ENCODE data around the gene KCNT1.

The KCNT1 gene

DNA sequence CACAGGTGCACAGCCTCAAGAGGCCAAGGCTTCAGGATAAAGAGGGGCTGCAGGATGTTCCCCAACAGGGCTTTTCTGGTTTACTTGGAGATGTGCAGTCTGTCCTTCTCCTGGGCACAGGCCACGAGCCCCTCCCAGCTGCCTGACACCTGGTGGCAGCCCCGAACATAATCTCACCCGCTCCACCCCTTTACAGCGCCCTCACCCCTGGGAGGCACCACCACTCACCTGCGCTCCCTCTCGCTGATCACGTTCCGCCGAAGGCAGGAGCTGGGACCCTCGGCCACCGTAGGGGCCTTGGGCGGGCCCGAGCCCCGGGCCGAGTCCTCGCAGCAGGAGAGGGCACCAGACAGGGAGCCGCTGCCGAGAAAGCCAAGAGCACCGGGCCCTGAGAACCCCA lies 3.2 kb upstream of the KCNT1 start:
- H3K9me2 ChIP-seq (replicated peaks; ENCODE audit: control insufficient read depth, low read length) = no peaks in the 10 kb centered on the region
- H3K4me2 ChIP-seq (ENCODE audit: low read length) = no peak overlapping the region
- H3K4me1 ChIP-seq (ENCODE audit: control insufficient read depth, low read length) = no peaks in the 10 kb centered on the region
- no peak for TF ChIP-seq EZH2phosphoT487 (IDR thresholded peaks at IDR 0.05; ENCODE audit: borderline replicate concordance, low read length)
- TF ChIP-seq, protein P1, sequence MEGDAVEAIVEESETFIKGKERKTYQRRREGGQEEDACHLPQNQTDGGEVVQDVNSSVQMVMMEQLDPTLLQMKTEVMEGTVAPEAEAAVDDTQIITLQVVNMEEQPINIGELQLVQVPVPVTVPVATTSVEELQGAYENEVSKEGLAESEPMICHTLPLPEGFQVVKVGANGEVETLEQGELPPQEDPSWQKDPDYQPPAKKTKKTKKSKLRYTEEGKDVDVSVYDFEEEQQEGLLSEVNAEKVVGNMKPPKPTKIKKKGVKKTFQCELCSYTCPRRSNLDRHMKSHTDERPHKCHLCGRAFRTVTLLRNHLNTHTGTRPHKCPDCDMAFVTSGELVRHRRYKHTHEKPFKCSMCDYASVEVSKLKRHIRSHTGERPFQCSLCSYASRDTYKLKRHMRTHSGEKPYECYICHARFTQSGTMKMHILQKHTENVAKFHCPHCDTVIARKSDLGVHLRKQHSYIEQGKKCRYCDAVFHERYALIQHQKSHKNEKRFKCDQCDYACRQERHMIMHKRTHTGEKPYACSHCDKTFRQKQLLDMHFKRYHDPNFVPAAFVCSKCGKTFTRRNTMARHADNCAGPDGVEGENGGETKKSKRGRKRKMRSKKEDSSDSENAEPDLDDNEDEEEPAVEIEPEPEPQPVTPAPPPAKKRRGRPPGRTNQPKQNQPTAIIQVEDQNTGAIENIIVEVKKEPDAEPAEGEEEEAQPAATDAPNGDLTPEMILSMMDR (IDR thresholded peaks at IDR 0.05; ENCODE audit: low read depth, low read length, poor library complexity, severe bottlenecking) = no peak
- no peak overlapping the region for H3K4me3 ChIP-seq (ENCODE audit: low read length)
- H3K36me3 ChIP-seq (ENCODE audit: control insufficient read depth, low read length) = no peaks in the 10 kb centered on the region
- no peaks in the 10 kb centered on the region for H3K9me3 ChIP-seq (ENCODE audit: control insufficient read depth, insufficient read depth, low read length)
- no peaks in the 10 kb centered on the region for H3F3A ChIP-seq (ENCODE audit: control insufficient read depth, insufficient read depth)
- no peaks in the 10 kb centered on the region for H3K79me2 ChIP-seq (ENCODE audit: control insufficient read depth, low read length)
- no peaks in the 10 kb centered on the region for H4K20me1 ChIP-seq (ENCODE audit: control insufficient read depth, insufficient read depth, low read depth, low read length)
- H3K27me3 ChIP-seq (ENCODE audit: control insufficient read depth, low read length) = no peaks in the 10 kb centered on the region
- H3K27ac ChIP-seq (ENCODE audit: low read depth, low read length) = no peak overlapping the region

DNA sequence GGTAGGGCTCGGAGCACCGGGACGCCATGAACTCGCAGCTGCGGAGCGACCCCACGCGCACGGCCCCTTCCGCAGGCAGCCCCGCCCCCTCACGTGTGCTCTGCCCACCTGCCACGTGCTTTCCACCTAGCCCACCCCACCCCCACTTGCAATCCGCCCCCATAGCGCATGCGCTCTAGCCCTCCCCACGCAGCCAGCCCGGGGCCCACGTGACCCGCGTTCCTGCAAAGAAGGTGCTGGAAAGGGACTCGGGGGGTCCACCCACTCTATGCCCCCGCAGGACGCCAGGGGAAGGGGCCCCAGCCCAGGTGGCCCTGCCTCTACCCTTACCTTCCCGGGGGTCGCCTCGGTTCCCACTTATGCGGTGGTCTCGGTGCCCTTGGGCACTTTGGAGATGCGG lies 2.5 kb upstream of the KCNT1 start, which contains the start of gene SOHLH1:
SOHLH1 (minus strand) TSS at position 42 of the 400 bp plus-strand sequence; CDS start at position 28, 14 bp downstream.
- Histone ChIP-seq H3F3A (ENCODE audit: control insufficient read depth, insufficient read depth) (no peaks in the 10 kb centered on the region), H3K9me3 (ENCODE audit: control insufficient read depth, insufficient read depth, low read length) (no peaks in the 10 kb centered on the region), H3K4me2 (ENCODE audit: low read length) (no peak within 1 kb of the TSS), H3K27me3 (ENCODE audit: control insufficient read depth, low read length) (no peaks in the 10 kb centered on the region), H4K20me1 (ENCODE audit: control insufficient read depth, insufficient read depth, low read depth, low read length) (no peaks in the 10 kb centered on the region), H3K4me1 (ENCODE audit: control insufficient read depth, low read length) (no peaks in the 10 kb centered on the region), H3K79me2 (ENCODE audit: control insufficient read depth, low read length) (no peaks in the 10 kb centered on the region), H3K9me2 (replicated peaks; ENCODE audit: control insufficient read depth, low read length) (no peaks in the 10 kb centered on the region), H3K27ac (ENCODE audit: low read depth, low read length) (no peak within 1 kb of the TSS), H3K36me3 (ENCODE audit: control insufficient read depth, low read length) (no peaks in the 10 kb centered on the region), H3K4me3 (ENCODE audit: low read length) (no peak within 1 kb of the TSS)
- TF ChIP-seq, protein P1 (IDR thresholded peaks at IDR 0.05; ENCODE audit: low read depth, low read length, poor library complexity, severe bottlenecking) = no peak
- TF ChIP-seq EZH2phosphoT487 (IDR thresholded peaks at IDR 0.05; ENCODE audit: borderline replicate concordance, low read length) = no peak

DNA sequence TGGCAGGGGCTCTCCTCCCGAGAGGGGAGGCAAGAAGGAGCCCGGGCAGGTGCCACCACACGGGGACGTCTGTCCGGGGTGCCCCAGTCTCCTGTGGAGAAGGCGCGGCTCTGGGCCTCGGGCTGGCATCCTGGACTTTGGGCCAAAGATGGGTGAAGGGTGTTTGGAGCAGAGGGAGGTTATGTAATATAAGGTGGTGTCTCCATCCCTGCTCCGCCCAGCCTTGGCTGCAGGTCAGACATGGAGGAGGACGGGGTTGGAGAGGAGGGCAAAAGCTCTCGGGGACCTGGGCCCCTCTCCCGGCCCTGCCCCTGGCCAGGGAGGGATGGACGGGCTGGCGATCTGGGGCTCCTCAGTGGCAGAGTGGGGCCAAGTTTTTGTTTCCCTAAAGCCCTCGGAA lies 1.5 kb upstream of the KCNT1 start:
- H3K4me2 ChIP-seq (ENCODE audit: low read length) = no peak overlapping the region
- no peak overlapping the region for H3K27ac ChIP-seq (ENCODE audit: low read depth, low read length)
- H3K9me2 ChIP-seq (replicated peaks; ENCODE audit: control insufficient read depth, low read length) = no peaks in the 10 kb centered on the region
- H3K4me3 ChIP-seq (ENCODE audit: low read length) = no peak overlapping the region
- no peaks in the 10 kb centered on the region for H3K4me1 ChIP-seq (ENCODE audit: control insufficient read depth, low read length)
- TF ChIP-seq, protein P1 (IDR thresholded peaks at IDR 0.05; ENCODE audit: low read depth, low read length, poor library complexity, severe bottlenecking) = no peak
- no peak for TF ChIP-seq EZH2phosphoT487 (IDR thresholded peaks at IDR 0.05; ENCODE audit: borderline replicate concordance, low read length)
- H3K36me3 ChIP-seq (ENCODE audit: control insufficient read depth, low read length) = no peaks in the 10 kb centered on the region
- no peaks in the 10 kb centered on the region for H3K27me3 ChIP-seq (ENCODE audit: control insufficient read depth, low read length)
- H3K9me3 ChIP-seq (ENCODE audit: control insufficient read depth, insufficient read depth, low read length) = no peaks in the 10 kb centered on the region
- H3K79me2 ChIP-seq (ENCODE audit: control insufficient read depth, low read length) = no peaks in the 10 kb centered on the region
- no peaks in the 10 kb centered on the region for H4K20me1 ChIP-seq (ENCODE audit: control insufficient read depth, insufficient read depth, low read depth, low read length)
- no peaks in the 10 kb centered on the region for H3F3A ChIP-seq (ENCODE audit: control insufficient read depth, insufficient read depth)

Measured in DOHH2 (cell line).